HepG2 (cell line): Measurements from ENCODE around the gene CTDNEP1. TPM values are rescaled to one million over a fixed set of nuclear protein-coding genes. Genes with fewer than 3 reads are reported as not detected.
A peak's percentile ranks its signal among the peaks of the same experiment; 100 is the strongest.

Experiments
- BCL6 ChIP-seq: IDR thresholded peaks from 2 replicates; pipeline ENCODE4 v1.6.1; 2016; ENCODE audit warnings: missing genetic modification reagents, missing compliant biosample characterization
- HOXA5 ChIP-seq: sonication (generic); formaldehyde crosslinking; IDR thresholded peaks from 2 replicates; pipeline ENCODE4 v1.4.0; 2020; ENCODE audit warnings: missing genetic modification reagents
- KDM5A ChIP-seq: fragments of 200-600 bp; sonication (generic); IDR thresholded peaks from 2 replicates; pipeline ENCODE4 v1.7.0; 2018; ENCODE audit warnings: antibody characterized with exemption, mild to moderate bottlenecking, low read length, borderline replicate concordance
- MED8 ChIP-seq: sonication (generic); formaldehyde crosslinking; IDR thresholded peaks from 2 replicates; pipeline ENCODE4 v1.8.1; 2023; ENCODE audit warnings: mild to moderate bottlenecking, missing genetic modification reagents; ENCODE audit not compliant: insufficient replicate concordance
- NFE2L2 ChIP-seq: fragments of 150-350 bp; IDR thresholded peaks from 2 replicates; pipeline ENCODE4 v1.6.1; 2014; ENCODE audit warnings: low read length
- NFKB2 ChIP-seq: sonication (generic); formaldehyde crosslinking; IDR thresholded peaks from 2 replicates; pipeline ENCODE4 v1.4.0; 2020; ENCODE audit warnings: missing genetic modification reagents, borderline replicate concordance
- NR1H2 ChIP-seq: sonication (generic); formaldehyde crosslinking; IDR thresholded peaks from 2 replicates; pipeline ENCODE4 v1.8.1; 2022; ENCODE audit warnings: low read depth, missing genetic modification reagents, borderline replicate concordance
- PAF1 ChIP-seq: IDR thresholded peaks from 2 replicates; pipeline ENCODE4 v1.6.1; 2016; ENCODE audit warnings: missing genetic modification reagents, missing compliant biosample characterization
- PCBP1 ChIP-seq: fragments of 200-400 bp; formaldehyde crosslinking; IDR thresholded peaks from 2 replicates; pipeline ENCODE4 v1.6.1; 2017; ENCODE audit warnings: mild to moderate bottlenecking, low read depth, low read length, borderline replicate concordance
- PLRG1 ChIP-seq: fragments of 450-650 bp; conservative IDR thresholded peaks from 2 replicates; pipeline ENCODE4 v1.6.1; 2016
- PTBP1 ChIP-seq: fragments of 200-400 bp; formaldehyde crosslinking; IDR thresholded peaks from 2 replicates; pipeline ENCODE4 v1.6.1; 2018; ENCODE audit warnings: low read length, low read depth; ENCODE audit not compliant: poor library complexity, severe bottlenecking
- SIN3A ChIP-seq: IDR thresholded peaks from 2 replicates; pipeline ENCODE4 v1.6.1; 2011; ENCODE audit warnings: low read depth, mild to moderate bottlenecking, control low read depth, low read length, borderline replicate concordance
- SIX1 ChIP-seq: sonication (generic); formaldehyde crosslinking; IDR thresholded peaks from 2 replicates; pipeline ENCODE4 v1.4.0; 2020; ENCODE audit warnings: missing genetic modification reagents, borderline replicate concordance
- STAG1 ChIP-seq: sonication (generic); formaldehyde crosslinking; IDR thresholded peaks from 2 replicates; pipeline ENCODE4 v1.4.0; 2020; ENCODE audit warnings: missing genetic modification reagents
- ZEB1 ChIP-seq: IDR thresholded peaks from 2 replicates; pipeline ENCODE4 v1.6.1; 2012; ENCODE audit warnings: mild to moderate bottlenecking, low read depth, inconsistent platforms; ENCODE audit not compliant: insufficient replicate concordance
- ZNF230 ChIP-seq: sonication (generic); formaldehyde crosslinking; IDR thresholded peaks from 2 replicates; pipeline ENCODE4 v1.4.0; 2020; ENCODE audit warnings: mild to moderate bottlenecking, missing genetic modification reagents
- ZNF264 ChIP-seq: sonication (generic); formaldehyde crosslinking; IDR thresholded peaks from 2 replicates; pipeline ENCODE4 v1.4.0; 2020; ENCODE audit warnings: missing genetic modification reagents
- ZNF317 ChIP-seq: sonication (generic); formaldehyde crosslinking; IDR thresholded peaks from 2 replicates; pipeline ENCODE4 v1.5.0; 2020; ENCODE audit warnings: mild to moderate bottlenecking, missing genetic modification reagents
- ZNF468 ChIP-seq: sonication (generic); formaldehyde crosslinking; IDR thresholded peaks from 2 replicates; pipeline ENCODE4 v1.8.0; 2022; ENCODE audit warnings: mild to moderate bottlenecking, moderate library complexity, missing genetic modification reagents
- ZNF510 ChIP-seq: sonication (generic); formaldehyde crosslinking; IDR thresholded peaks from 2 replicates; pipeline ENCODE4 v1.4.0; 2020; ENCODE audit warnings: low read depth, mild to moderate bottlenecking, missing genetic modification reagents
- ZNF703 ChIP-seq: sonication (generic); formaldehyde crosslinking; IDR thresholded peaks from 2 replicates; pipeline ENCODE4 v1.5.1; 2020; ENCODE audit warnings: missing genetic modification reagents, mild to moderate bottlenecking, moderate library complexity, borderline replicate concordance
- ZNF883 ChIP-seq: sonication (generic); formaldehyde crosslinking; IDR thresholded peaks from 2 replicates; pipeline ENCODE4 v1.5.1; 2020; ENCODE audit warnings: mild to moderate bottlenecking, missing genetic modification reagents; ENCODE audit errors: not compliant biosample characterization
- ZNF891 ChIP-seq: sonication (generic); formaldehyde crosslinking; IDR thresholded peaks from 2 replicates; pipeline ENCODE4 v1.5.0; 2020; ENCODE audit warnings: mild to moderate bottlenecking, missing genetic modification reagents
- ZSCAN29 ChIP-seq: sonication (generic); formaldehyde crosslinking; conservative IDR thresholded peaks from 2 replicates; pipeline ENCODE4 v1.4.0; 2020; ENCODE audit warnings: mild to moderate bottlenecking, missing genetic modification reagents
- ZSCAN30 ChIP-seq: sonication (generic); formaldehyde crosslinking; IDR thresholded peaks from 2 replicates; pipeline ENCODE4 v1.5.0; 2020; ENCODE audit warnings: mild to moderate bottlenecking, missing genetic modification reagents
- polyA plus RNA-seq, 8 experiments: library from polyadenylated mRNA; depleted of rRNA in 3 of 8; stranded (reverse) in 7 of 8; unstranded in 1 of 8; fragments of >200 nt; fragmentation: Illumina TruSeq in 4 of 8; extraction: Trizol in 4 of 8; gene quantifications; 2 replicates each; pipeline versions ENCODE4 v1.2.1 to v1.2.3, GENCODE V29; 2011 to 2016; ENCODE audit warnings: low read depth in 4 of 8, missing spikeins in 1 of 8, mixed read lengths in 1 of 8; ENCODE audit not compliant: insufficient read depth in 1 of 8
- total RNA-seq, 5 experiments: library from RNA; depleted of rRNA; stranded (reverse); fragments of >200 nt; fragmentation: Illumina TruSeq; extraction: Trizol; gene quantifications; 2 replicates each; pipeline ENCODE4 v1.2.3, GENCODE V29; 2016; ENCODE audit warnings: low read depth in 1 of 5
- TF ChIP-seq, protein P1 (sequence below): sonication (generic); formaldehyde crosslinking; IDR thresholded peaks from 2 replicates; pipeline ENCODE4 v1.8.1; 2023; ENCODE audit warnings: missing genetic modification reagents, mild to moderate bottlenecking, borderline replicate concordance
- TF ChIP-seq, protein P2 (sequence below): sonication (generic); formaldehyde crosslinking; IDR thresholded peaks from 2 replicates; pipeline ENCODE4 v1.5.1; 2020; ENCODE audit warnings: missing genetic modification reagents, mild to moderate bottlenecking, borderline replicate concordance
- TF ChIP-seq, protein P3 (sequence below): sonication (generic); formaldehyde crosslinking; IDR thresholded peaks from 2 replicates; pipeline ENCODE4 v1.8.1; 2023; ENCODE audit warnings: mild to moderate bottlenecking, missing genetic modification reagents

The CTDNEP1 gene
- total and polyA plus RNA-seq, 2 of the 13 experiments (the other 11 are each of a cell fraction or from before 2014, with no cell fraction given), result 19.8 to 118 TPM

DNA sequence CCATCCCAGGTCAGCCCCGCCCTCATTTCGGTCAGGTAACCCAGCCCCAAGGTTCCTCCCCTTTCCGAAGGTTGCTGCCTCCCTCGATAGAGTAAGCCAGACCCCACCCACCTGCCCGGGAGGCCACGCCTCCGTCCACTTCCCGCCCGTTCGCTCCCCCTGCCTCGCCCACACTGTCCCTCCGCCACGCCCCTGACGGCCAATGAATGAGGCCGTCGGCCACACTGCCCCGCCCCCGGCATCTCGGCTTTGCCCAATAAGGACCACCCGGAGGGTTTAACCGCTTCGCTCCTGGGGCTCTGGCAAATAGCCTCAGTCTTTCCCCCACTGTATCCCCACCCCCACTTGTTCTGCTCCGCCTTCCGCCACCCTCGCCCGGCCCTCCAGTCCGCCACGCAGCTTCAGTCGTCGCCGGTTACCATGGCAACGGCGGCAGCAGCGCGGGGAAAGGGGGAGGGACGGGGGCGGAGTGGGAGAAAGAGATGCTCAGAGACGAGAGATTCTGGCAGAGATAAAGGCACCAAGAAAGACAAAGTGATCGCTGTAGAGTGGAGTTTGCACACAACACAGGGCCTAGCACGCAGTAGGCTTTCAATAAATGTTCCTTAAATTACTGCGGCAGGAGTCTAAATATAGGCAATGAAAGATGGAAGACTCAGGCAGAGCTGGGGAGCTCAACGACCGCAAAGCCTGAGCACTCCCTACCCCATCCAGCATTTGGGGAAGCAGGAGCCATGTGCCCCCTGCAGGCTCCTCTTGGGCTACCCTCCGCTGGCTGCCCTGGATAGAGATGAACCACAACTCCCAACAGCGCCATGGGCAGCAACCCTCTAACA is 37.0 kb downstream of the CTDNEP1 start (continued):
- TF ChIP-seq ZSCAN29 (CRISPR knock-in tag), result peak; percentile 20; the same call in 1 of the 2 replicates
- TF ChIP-seq, protein P1, sequence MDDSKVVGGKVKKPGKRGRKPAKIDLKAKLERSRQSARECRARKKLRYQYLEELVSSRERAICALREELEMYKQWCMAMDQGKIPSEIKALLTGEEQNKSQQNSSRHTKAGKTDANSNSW, result no peak
- peak; percentile 48; the same call in 1 of the 2 replicates for TF ChIP-seq HOXA5 (CRISPR knock-in tag)
- no peak for TF ChIP-seq MED8 (CRISPR knock-in tag)
- TF ChIP-seq ZNF510 (CRISPR knock-in tag), result no peak
- TF ChIP-seq ZNF317 (CRISPR knock-in tag), result no peak
- TF ChIP-seq NFKB2 (CRISPR knock-in tag), result no peak
- TF ChIP-seq ZNF230, result peak; percentile 67; the same call in 1 of the 2 replicates
- TF ChIP-seq ZSCAN30 (CRISPR knock-in tag), result no peak
- TF ChIP-seq PAF1 (CRISPR knock-in tag), result no peak
- TF ChIP-seq ZNF891 (CRISPR knock-in tag), result no peak
- TF ChIP-seq PCBP1, result 0 out of 2 replicates have a peak, but pooled peaks have one; percentile 75
- TF ChIP-seq ZEB1, result no peak
- TF ChIP-seq, protein P2, sequence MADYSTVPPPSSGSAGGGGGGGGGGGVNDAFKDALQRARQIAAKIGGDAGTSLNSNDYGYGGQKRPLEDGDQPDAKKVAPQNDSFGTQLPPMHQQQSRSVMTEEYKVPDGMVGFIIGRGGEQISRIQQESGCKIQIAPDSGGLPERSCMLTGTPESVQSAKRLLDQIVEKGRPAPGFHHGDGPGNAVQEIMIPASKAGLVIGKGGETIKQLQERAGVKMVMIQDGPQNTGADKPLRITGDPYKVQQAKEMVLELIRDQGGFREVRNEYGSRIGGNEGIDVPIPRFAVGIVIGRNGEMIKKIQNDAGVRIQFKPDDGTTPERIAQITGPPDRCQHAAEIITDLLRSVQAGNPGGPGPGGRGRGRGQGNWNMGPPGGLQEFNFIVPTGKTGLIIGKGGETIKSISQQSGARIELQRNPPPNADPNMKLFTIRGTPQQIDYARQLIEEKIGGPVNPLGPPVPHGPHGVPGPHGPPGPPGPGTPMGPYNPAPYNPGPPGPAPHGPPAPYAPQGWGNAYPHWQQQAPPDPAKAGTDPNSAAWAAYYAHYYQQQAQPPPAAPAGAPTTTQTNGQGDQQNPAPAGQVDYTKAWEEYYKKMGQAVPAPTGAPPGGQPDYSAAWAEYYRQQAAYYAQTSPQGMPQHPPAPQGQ (CRISPR knock-in tag), result no peak
- TF ChIP-seq ZNF703 (CRISPR knock-in tag), result no peak
- peak; percentile 35 for TF ChIP-seq ZNF883 (CRISPR knock-in tag)
- peak; percentile 37; the same call in 1 of the 2 replicates for TF ChIP-seq KDM5A
- TF ChIP-seq, protein P3, sequence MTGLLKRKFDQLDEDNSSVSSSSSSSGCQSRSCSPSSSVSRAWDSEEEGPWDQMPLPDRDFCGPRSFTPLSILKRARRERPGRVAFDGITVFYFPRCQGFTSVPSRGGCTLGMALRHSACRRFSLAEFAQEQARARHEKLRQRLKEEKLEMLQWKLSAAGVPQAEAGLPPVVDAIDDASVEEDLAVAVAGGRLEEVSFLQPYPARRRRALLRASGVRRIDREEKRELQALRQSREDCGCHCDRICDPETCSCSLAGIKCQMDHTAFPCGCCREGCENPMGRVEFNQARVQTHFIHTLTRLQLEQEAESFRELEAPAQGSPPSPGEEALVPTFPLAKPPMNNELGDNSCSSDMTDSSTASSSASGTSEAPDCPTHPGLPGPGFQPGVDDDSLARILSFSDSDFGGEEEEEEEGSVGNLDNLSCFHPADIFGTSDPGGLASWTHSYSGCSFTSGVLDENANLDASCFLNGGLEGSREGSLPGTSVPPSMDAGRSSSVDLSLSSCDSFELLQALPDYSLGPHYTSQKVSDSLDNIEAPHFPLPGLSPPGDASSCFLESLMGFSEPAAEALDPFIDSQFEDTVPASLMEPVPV (CRISPR knock-in tag), result no peak
- peak; percentile 58 for TF ChIP-seq STAG1 (CRISPR knock-in tag)
- no peak for TF ChIP-seq NFE2L2
- no peak; the same call in 1 of the 2 replicates for TF ChIP-seq BCL6 (CRISPR knock-in tag)
- TF ChIP-seq SIX1 (CRISPR knock-in tag), result no peak
- TF ChIP-seq PLRG1, result no peak
- no peak for TF ChIP-seq NR1H2
- peak; percentile 19; the same call in 1 of the 2 replicates for TF ChIP-seq SIN3A
- no peak for TF ChIP-seq ZNF468 (CRISPR knock-in tag)
- no peak for TF ChIP-seq PTBP1
- TF ChIP-seq ZNF264 (CRISPR knock-in tag), result no peak
